H9 (cell line): Measurements from ENCODE around the gene DNAJB6. TPM values are rescaled to one million over a fixed set of nuclear protein-coding genes. Genes with fewer than 3 reads are reported as not detected.

Experiments used
- DNase-seq: peaks from one replicate; pipeline ENCODE4 v3.0.0-alpha.2; 2017
- H2AFZ ChIP-seq: one replicate; pipeline ENCODE4 v1.6.1; 2013; ENCODE audit warnings: mild to moderate bottlenecking, low read length, control low read depth, moderate library complexity
- H2AK5ac ChIP-seq: 2 replicates; pipeline ENCODE4 v1.6.1; 2013; ENCODE audit warnings: low read length, control low read depth, mixed read lengths; ENCODE audit not compliant: insufficient read length
- H2BK120ac ChIP-seq: one replicate; pipeline ENCODE4 v1.6.1; 2013; ENCODE audit warnings: low read depth, mild to moderate bottlenecking, low read length, control low read depth, inconsistent platforms; ENCODE audit not compliant: poor library complexity, severe bottlenecking
- H2BK12ac ChIP-seq: 2 replicates; pipeline ENCODE4 v1.6.1; 2013; ENCODE audit warnings: low read length, control low read depth, mixed read lengths, low read depth; ENCODE audit not compliant: insufficient read length
- H2BK15ac ChIP-seq: 2 replicates; pipeline ENCODE4 v1.6.1; 2013; ENCODE audit warnings: low read depth, low read length, control low read depth
- H2BK20ac ChIP-seq: one replicate; pipeline ENCODE4 v1.6.1; 2013; ENCODE audit warnings: low read depth, mild to moderate bottlenecking, low read length, control low read depth, inconsistent platforms; ENCODE audit not compliant: poor library complexity, severe bottlenecking
- H2BK5ac ChIP-seq: 2 replicates; pipeline ENCODE4 v1.6.1; 2013; ENCODE audit warnings: low read length, control low read depth, mixed read lengths; ENCODE audit not compliant: insufficient read length
- H3K14ac ChIP-seq: 2 replicates; pipeline ENCODE4 v1.6.1; 2013; ENCODE audit warnings: low read length, control low read depth; ENCODE audit not compliant: insufficient read depth
- H3K18ac ChIP-seq: 2 replicates; pipeline ENCODE4 v1.6.1; 2013; ENCODE audit warnings: low read depth, mild to moderate bottlenecking, mixed read lengths, low read length, control low read depth; ENCODE audit not compliant: insufficient read length
- H3K23ac ChIP-seq: 2 replicates; pipeline ENCODE4 v1.6.1; 2013; ENCODE audit warnings: low read length, control low read depth, mixed read lengths, low read depth; ENCODE audit not compliant: insufficient read length
- H3K23me2 ChIP-seq: 2 replicates; pipeline ENCODE4 v1.6.1; 2013; ENCODE audit warnings: low read depth, mild to moderate bottlenecking, mixed read lengths, low read length, control low read depth; ENCODE audit not compliant: insufficient read length, poor library complexity, severe bottlenecking
- H3K27ac ChIP-seq: 2 replicates; pipeline ENCODE4 v1.5.1; 2013; ENCODE audit warnings: low read length, control low read depth, mixed read lengths, low read depth; ENCODE audit not compliant: insufficient read length
- H3K27me3 ChIP-seq: 2 replicates; pipeline ENCODE4 v1.6.1; 2013; ENCODE audit warnings: low read length, control low read depth, inconsistent platforms; ENCODE audit not compliant: insufficient read depth
- H3K4ac ChIP-seq: 2 replicates; pipeline ENCODE4 v1.6.1; 2013; ENCODE audit warnings: low read depth, mild to moderate bottlenecking, control low read depth, inconsistent platforms, low read length, moderate library complexity
- H3K4me1 ChIP-seq: 2 replicates; pipeline ENCODE4 v1.6.1; 2013; ENCODE audit warnings: low read length, control low read depth, inconsistent platforms; ENCODE audit not compliant: insufficient read depth
- H3K4me2 ChIP-seq: 2 replicates; pipeline ENCODE4 v1.6.1; 2013; ENCODE audit warnings: low read length, control low read depth, mixed read lengths; ENCODE audit not compliant: insufficient read length, insufficient read depth
- H3K56ac ChIP-seq: 2 replicates; pipeline ENCODE4 v1.6.1; 2013; ENCODE audit warnings: low read depth, mild to moderate bottlenecking, mixed read lengths, low read length, control low read depth; ENCODE audit not compliant: insufficient read length
- H3K79me1 ChIP-seq: 2 replicates; pipeline ENCODE4 v1.6.1; 2013; ENCODE audit warnings: low read depth, mild to moderate bottlenecking, moderate library complexity, low read length, control low read depth, inconsistent platforms; ENCODE audit not compliant: insufficient read depth, poor library complexity, severe bottlenecking
- H3K79me2 ChIP-seq: 2 replicates; pipeline ENCODE4 v1.6.1; 2013; ENCODE audit warnings: low read length, control low read depth, inconsistent platforms; ENCODE audit not compliant: insufficient read depth
- H3K9ac ChIP-seq: 2 replicates; pipeline ENCODE4 v1.6.1; 2013; ENCODE audit warnings: low read length, control low read depth, mixed read lengths; ENCODE audit not compliant: insufficient read length; ENCODE audit errors: extremely low read depth
- H3K9me3 ChIP-seq: one replicate; pipeline ENCODE4 v1.6.1; 2013; ENCODE audit warnings: low read depth, low read length, inconsistent platforms; ENCODE audit not compliant: control insufficient read depth
- H3T11ph ChIP-seq: one replicate; pipeline ENCODE4 v1.6.1; 2013; ENCODE audit warnings: mild to moderate bottlenecking, low read length, control low read depth, inconsistent platforms
- H4K20me1 ChIP-seq: one replicate; pipeline ENCODE4 v1.6.1; 2013; ENCODE audit not compliant: control insufficient read depth, insufficient read length, insufficient read depth
- H4K5ac ChIP-seq: 2 replicates; pipeline ENCODE4 v1.6.1; 2013; ENCODE audit warnings: low read depth, mild to moderate bottlenecking, mixed read lengths, low read length, control low read depth; ENCODE audit not compliant: insufficient read length
- H4K8ac ChIP-seq: replicated peaks from 2 replicates; pipeline ENCODE4 v1.6.1; 2013; ENCODE audit warnings: low read length, control low read depth, mixed read lengths, low read depth; ENCODE audit not compliant: insufficient read length
- H4K91ac ChIP-seq: 2 replicates; pipeline ENCODE4 v1.6.1; 2013; ENCODE audit warnings: low read depth, mild to moderate bottlenecking, moderate library complexity, mixed read lengths, low read length, control low read depth; ENCODE audit not compliant: insufficient read length
- H3K27ac Mint-ChIP-seq, 3 experiments: 2 replicates in 2 of 3; 3 replicates in 1 of 3; pipeline ENCODE4 v1.8.0; 2020 to 2021; ENCODE audit warnings: mixed read lengths in 3 of 3, mild to moderate bottlenecking in 1 of 3, moderate library complexity in 1 of 3
- H3K27me3 Mint-ChIP-seq: 2 replicates; pipeline ENCODE4 v1.8.0; 2021; ENCODE audit warnings: low read depth, mild to moderate bottlenecking, moderate library complexity, mixed read lengths
- H3K36me3 Mint-ChIP-seq, 3 experiments: 2 replicates in 2 of 3; 3 replicates in 1 of 3; pipeline ENCODE4 v1.8.0; 2020 to 2021; ENCODE audit warnings: low read depth in 3 of 3, mixed read lengths in 3 of 3; ENCODE audit not compliant: insufficient read depth in 1 of 3
- H3K4me1 Mint-ChIP-seq, 2 experiments: 2 replicates each; pipeline ENCODE4 v1.8.0; 2020; ENCODE audit warnings: mixed read lengths in 2 of 2
- H3K4me3 Mint-ChIP-seq, 2 experiments: 2 replicates in 1 of 2; 3 replicates in 1 of 2; pipeline ENCODE4 v1.8.0; 2020 to 2021; ENCODE audit warnings: mild to moderate bottlenecking in 2 of 2, mixed read lengths in 2 of 2, moderate library complexity in 1 of 2
- H3K9me3 Mint-ChIP-seq, 2 experiments: 2 replicates in 1 of 2; 3 replicates in 1 of 2; pipeline ENCODE4 v1.8.0; 2020; ENCODE audit warnings: mild to moderate bottlenecking in 2 of 2, mixed read lengths in 2 of 2, moderate library complexity in 1 of 2
- WGBS: extraction: QIAGEN DNeasy Blood & Tissue Kit; methylation state at CpG from one replicate; pipeline ENCODE4 v1.1.7; 2013; ENCODE audit warnings: missing lambda C conversion rate, low lambda C conversion rate, mixed read lengths; ENCODE audit not compliant: insufficient read length; ENCODE audit errors: extremely low coverage; 5-methylcytosine and 5-hydroxymethylcytosine counted together
- total RNA-seq: library from RNA; stranded (reverse); gene quantifications from 2 replicates; pipeline ENCODE4 v1.2.1, GENCODE V29; 2021
- TF ChIP-seq, protein P1 (sequence below): fragments of 200-600 bp; sonication (generic); conservative IDR thresholded peaks from 3 replicates; pipeline ENCODE4 v1.8.0; 2021; ENCODE audit warnings: antibody characterized with exemption, mild to moderate bottlenecking

Gene DNAJB6
- total RNA-seq, 1 experiment from 2014 or later: 215 TPM

DNA sequence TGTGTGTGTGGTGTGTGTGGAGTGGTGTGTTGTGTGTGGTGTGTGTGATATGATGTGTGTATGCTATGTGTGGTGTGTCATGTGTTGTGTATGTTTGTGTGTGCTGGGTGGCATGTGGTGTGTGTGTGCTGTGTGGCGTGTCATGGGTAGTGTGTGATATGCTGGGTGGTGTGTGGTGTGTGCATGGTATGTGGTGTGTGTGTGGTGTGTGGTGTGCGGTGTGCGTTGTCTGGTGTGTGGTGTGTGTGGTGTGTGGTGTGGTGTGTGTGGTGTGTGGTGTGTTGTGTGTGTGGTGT is 37.5 kb upstream of the DNAJB6 start:
- Histone ChIP-seq H2BK12ac (no peak overlapping the region), H3K4me2 (no peak overlapping the region), H3K9me3 (no peaks in the 10 kb centered on the region), H4K20me1 (no peaks in the 10 kb centered on the region), H2AK5ac (peak overlapping the region; percentile 4), H3K27ac (no peak overlapping the region), H3K18ac (peak overlapping the region; percentile 9), H3K79me2 (no peaks in the 10 kb centered on the region), H3K56ac (no peak overlapping the region), H3K27me3 (no peaks in the 10 kb centered on the region), H2BK15ac (no peak overlapping the region), H4K8ac (peak overlapping the region; percentile 0), H3K4ac (no peak overlapping the region), H3K14ac (no peak overlapping the region), H2BK20ac (no peak overlapping the region), H3K23me2 (no peaks in the 10 kb centered on the region), H4K91ac (no peak overlapping the region), H3T11ph (no peak overlapping the region), H2AFZ (no peak overlapping the region), H3K79me1 (no peaks in the 10 kb centered on the region), H4K5ac (peak overlapping the region; percentile 18), H2BK120ac (no peak overlapping the region), H2BK5ac (no peak overlapping the region), H3K9ac (no peak overlapping the region), H3K23ac (no peak overlapping the region), H3K4me1 (no peaks in the 10 kb centered on the region)
- Mint-ChIP-seq H3K27me3 (no peaks in the 10 kb centered on the region; the same call in 1 of the 2 replicates), H3K27ac (peak overlapping the region in 1 of 3 experiments; percentile 21; a peak in 2 of 7 replicates), H3K4me1 (peaks cover 11 to 17% of the 10 kb centered on the region in 2 experiments), H3K9me3 (peaks cover 4 to 6% of the 10 kb centered on the region in 2 experiments; a peak in 2 of 5 replicates), H3K4me3 (peak overlapping the region in 1 of 2 experiments; percentile 63; a peak in 1 of 5 replicates), H3K36me3 (peaks cover 0 to 6% (median 0%) of the 10 kb centered on the region in 3 experiments; a peak in 1 of 7 replicates)
- WGBS: 100% methylated on average over 2 of the region's 3 CpGs
- no peak for DNase-seq
- TF ChIP-seq, protein P1, sequence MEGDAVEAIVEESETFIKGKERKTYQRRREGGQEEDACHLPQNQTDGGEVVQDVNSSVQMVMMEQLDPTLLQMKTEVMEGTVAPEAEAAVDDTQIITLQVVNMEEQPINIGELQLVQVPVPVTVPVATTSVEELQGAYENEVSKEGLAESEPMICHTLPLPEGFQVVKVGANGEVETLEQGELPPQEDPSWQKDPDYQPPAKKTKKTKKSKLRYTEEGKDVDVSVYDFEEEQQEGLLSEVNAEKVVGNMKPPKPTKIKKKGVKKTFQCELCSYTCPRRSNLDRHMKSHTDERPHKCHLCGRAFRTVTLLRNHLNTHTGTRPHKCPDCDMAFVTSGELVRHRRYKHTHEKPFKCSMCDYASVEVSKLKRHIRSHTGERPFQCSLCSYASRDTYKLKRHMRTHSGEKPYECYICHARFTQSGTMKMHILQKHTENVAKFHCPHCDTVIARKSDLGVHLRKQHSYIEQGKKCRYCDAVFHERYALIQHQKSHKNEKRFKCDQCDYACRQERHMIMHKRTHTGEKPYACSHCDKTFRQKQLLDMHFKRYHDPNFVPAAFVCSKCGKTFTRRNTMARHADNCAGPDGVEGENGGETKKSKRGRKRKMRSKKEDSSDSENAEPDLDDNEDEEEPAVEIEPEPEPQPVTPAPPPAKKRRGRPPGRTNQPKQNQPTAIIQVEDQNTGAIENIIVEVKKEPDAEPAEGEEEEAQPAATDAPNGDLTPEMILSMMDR: no peak
